ENCODE results near the gene RARG. TPM values are rescaled to one million over a fixed set of nuclear protein-coding genes. Genes with fewer than 3 reads are reported as not detected.

Gene RARG
- total and polyA plus RNA-seq, 2 of the 8 experiments (the other 6 are each of a cell fraction or from before 2014, with no cell fraction given): 68.6 to 68.9 TPM

GRCh38 chr12:53279283-53279869 is 47.4 kb upstream of the RARG start (continued):
- no peak for TF ChIP-seq SUZ12 (IDR thresholded peaks at IDR 0.05; ENCODE audit: low read length)
- no peak for TF ChIP-seq RXRA (IDR thresholded peaks at IDR 0.05; ENCODE audit: insufficient read depth, low read depth, low read length)
- no peak for TF ChIP-seq CREB1 (IDR thresholded peaks at IDR 0.05)
- no peak for TF ChIP-seq CBX8 (IDR thresholded peaks at IDR 0.05; ENCODE audit: borderline replicate concordance, low read depth, low read length)
- TF ChIP-seq TCF12 (IDR thresholded peaks at IDR 0.05; ENCODE audit: low read depth, low read length): no peak
